ENCODE measurements around the gene AIF1.
A peak's percentile ranks its signal among the peaks of the same experiment; 100 is the strongest.
"Not testable (repeated sequence)": the region's sequence is repeated elsewhere in the genome, so short reads cannot be mapped to it uniquely, and the experiment has no call there.

AIF1 gene

GRCh38 chr6:31580807-31581433 is 34.1 kb upstream of the AIF1 start:
- peak; percentile 90 for DNase-seq (ENCODE audit: low spot score)

GRCh38 chr6:31581434-31582229 is 33.4 kb upstream of the AIF1 start:
- DNase-seq (ENCODE audit: low spot score): no peak

- DNase-seq (ENCODE audit: low spot score): no peak
These were observed 32.8 kb upstream of the AIF1 start, which contains the start of gene LTB for GRCh38 chr6:31582230-31582643. TSS of gene LTB (minus strand) at chr6:31582424. CDS start at chr6:31582417, 7 bp downstream.

- DNase-seq (ENCODE audit: low spot score): no peak
These were observed 29.5 kb upstream of the AIF1 start for GRCh38 chr6:31585491-31585890.

- no peak for DNase-seq (ENCODE audit: low spot score)
These were observed 29.0 kb upstream of the AIF1 start, which contains the start of gene LST1 for GRCh38 chr6:31586008-31586407. TSS of gene LST1 (plus strand) at chr6:31586277. CDS start at chr6:31587300, 1,023 bp downstream.

GRCh38 chr6:31586599-31587281 is 28.3 kb upstream of the AIF1 start:
- DNase-seq (ENCODE audit: low spot score): no peak

GRCh38 chr6:31587791-31588777 is 26.9 kb upstream of the AIF1 start:
- DNase-seq (ENCODE audit: low spot score): no peak

- no peak for DNase-seq (ENCODE audit: low spot score)
These were observed 26.0 kb upstream of the AIF1 start for GRCh38 chr6:31588871-31589650.

GRCh38 chr6:31590691-31591090 is 24.3 kb upstream of the AIF1 start:
- not testable (repeated sequence) for DNase-seq (ENCODE audit: low spot score)

- no peak for DNase-seq (ENCODE audit: low spot score)
These were observed 22.6 kb upstream of the AIF1 start for GRCh38 chr6:31592396-31592771.

GRCh38 chr6:31597006-31597405 is 18.0 kb upstream of the AIF1 start:
- no peak for DNase-seq (ENCODE audit: low spot score)

- no peak for DNase-seq (ENCODE audit: low spot score)
These were observed 7.7 kb upstream of the AIF1 start for GRCh38 chr6:31607317-31607716.

- DNase-seq (ENCODE audit: low spot score): no peak
These were observed 5.3 kb upstream of the AIF1 start for GRCh38 chr6:31609519-31610406.

GRCh38 chr6:31610968-31611367 is 4.1 kb upstream of the AIF1 start:
- DNase-seq (ENCODE audit: low spot score): no peak

- no peak for DNase-seq (ENCODE audit: low spot score)
These were observed 887 bp upstream of the AIF1 start for GRCh38 chr6:31614075-31614619.

GRCh38 chr6:31615748-31616147 is 714 bp downstream of the AIF1 start:
- no peak for DNase-seq (ENCODE audit: low spot score)

GRCh38 chr6:31617010-31617409 is 2.0 kb downstream of the AIF1 start:
- no peak for DNase-seq (ENCODE audit: low spot score)

- peak; percentile 98 for DNase-seq (ENCODE audit: low spot score)
These were observed 5.0 kb downstream of the AIF1 start for GRCh38 chr6:31619805-31620585.
